ENCODE results near the gene SUCLA2. TPM values are rescaled to one million over a fixed set of nuclear protein-coding genes. Genes with fewer than 3 reads are reported as not detected.

SUCLA2 gene
- total RNA-seq, 1 donor from 2014 or later: 29.1 TPM

GRCh38 chr13:48028066-48028465 lies 27.0 kb upstream of the SUCLA2 start:
- Mint-ChIP-seq H3K9me3 (ENCODE audit: unreplicated experiment) (peaks cover 7% of the 10 kb centered on the region), H3K27ac (ENCODE audit: unreplicated experiment) (no peak overlapping the region), H3K4me1 (ENCODE audit: unreplicated experiment) (no peaks in the 10 kb centered on the region), H3K27me3 (ENCODE audit: unreplicated experiment) (peaks cover 5% of the 10 kb centered on the region), H3K4me3 (ENCODE audit: unreplicated experiment) (no peak overlapping the region), H3K36me3 (ENCODE audit: low read depth, unreplicated experiment) (peaks cover 25% of the 10 kb centered on the region)
- no peak for DNase-seq (ENCODE audit: low spot score)
- TF ChIP-seq CTCF (IDR thresholded peaks at IDR 0.05; ENCODE audit: unreplicated experiment): no peak

- Mint-ChIP-seq H3K27ac (ENCODE audit: unreplicated experiment) (no peak overlapping the region), H3K4me3 (ENCODE audit: unreplicated experiment) (no peak overlapping the region), H3K36me3 (ENCODE audit: low read depth, unreplicated experiment) (peaks cover 4% of the 10 kb centered on the region)
Observed at GRCh38 chr13:48019796-48020195, 18.7 kb upstream of the SUCLA2 start.

GRCh38 chr13:48018637-48019036 lies 17.6 kb upstream of the SUCLA2 start:
- Mint-ChIP-seq H3K4me3 (ENCODE audit: unreplicated experiment) (no peak overlapping the region), H3K27me3 (ENCODE audit: unreplicated experiment) (no peaks in the 10 kb centered on the region), H3K36me3 (ENCODE audit: low read depth, unreplicated experiment) (no peaks in the 10 kb centered on the region), H3K4me1 (ENCODE audit: unreplicated experiment) (no peaks in the 10 kb centered on the region), H3K27ac (ENCODE audit: unreplicated experiment) (no peak overlapping the region), H3K9me3 (ENCODE audit: unreplicated experiment) (no peaks in the 10 kb centered on the region)
- DNase-seq (ENCODE audit: low spot score): no peak
- TF ChIP-seq CTCF (IDR thresholded peaks at IDR 0.05; ENCODE audit: unreplicated experiment): no peak

More at GRCh38 chr13:48019796-48020195, 18.7 kb upstream of the SUCLA2 start:
- DNase-seq (ENCODE audit: low spot score): no peak
- Mint-ChIP-seq H3K9me3 (ENCODE audit: unreplicated experiment) (no peaks in the 10 kb centered on the region), H3K27me3 (ENCODE audit: unreplicated experiment) (no peaks in the 10 kb centered on the region), H3K4me1 (ENCODE audit: unreplicated experiment) (no peaks in the 10 kb centered on the region)
- TF ChIP-seq CTCF (IDR thresholded peaks at IDR 0.05; ENCODE audit: unreplicated experiment): no peak

- TF ChIP-seq CTCF (IDR thresholded peaks at IDR 0.05; ENCODE audit: unreplicated experiment): no peak
- Mint-ChIP-seq H3K9me3 (ENCODE audit: unreplicated experiment) (no peaks in the 10 kb centered on the region), H3K4me3 (ENCODE audit: unreplicated experiment) (no peak overlapping the region)
Observed at GRCh38 chr13:48014359-48014758, 13.3 kb upstream of the SUCLA2 start.

GRCh38 chr13:48012668-48013067 lies 11.6 kb upstream of the SUCLA2 start:
- H3K9me3 Mint-ChIP-seq (ENCODE audit: unreplicated experiment): no peaks in the 10 kb centered on the region
- no peak overlapping the region for H3K27ac Mint-ChIP-seq (ENCODE audit: unreplicated experiment)
- no peak overlapping the region for H3K4me3 Mint-ChIP-seq (ENCODE audit: unreplicated experiment)
- no peak for TF ChIP-seq CTCF (IDR thresholded peaks at IDR 0.05; ENCODE audit: unreplicated experiment)
- H3K36me3 Mint-ChIP-seq (ENCODE audit: low read depth, unreplicated experiment): peaks cover 3% of the 10 kb centered on the region
- no peak for DNase-seq (ENCODE audit: low spot score)
- H3K27me3 Mint-ChIP-seq (ENCODE audit: unreplicated experiment): no peaks in the 10 kb centered on the region
- peaks cover 9% of the 10 kb centered on the region for H3K4me1 Mint-ChIP-seq (ENCODE audit: unreplicated experiment)

More at GRCh38 chr13:48014359-48014758, 13.3 kb upstream of the SUCLA2 start:
- Mint-ChIP-seq H3K27me3 (ENCODE audit: unreplicated experiment) (no peaks in the 10 kb centered on the region), H3K27ac (ENCODE audit: unreplicated experiment) (no peak overlapping the region), H3K36me3 (ENCODE audit: low read depth, unreplicated experiment) (peaks cover 2% of the 10 kb centered on the region), H3K4me1 (ENCODE audit: unreplicated experiment) (peaks cover 2% of the 10 kb centered on the region)
- no peak for DNase-seq (ENCODE audit: low spot score)
